Measurements from ENCODE around the gene ADAMTS14.
"Not testable (repeated sequence)": the region's sequence is repeated elsewhere in the genome, so short reads cannot be mapped to it uniquely, and the experiment has no call there.

ADAMTS14 gene

DNA sequence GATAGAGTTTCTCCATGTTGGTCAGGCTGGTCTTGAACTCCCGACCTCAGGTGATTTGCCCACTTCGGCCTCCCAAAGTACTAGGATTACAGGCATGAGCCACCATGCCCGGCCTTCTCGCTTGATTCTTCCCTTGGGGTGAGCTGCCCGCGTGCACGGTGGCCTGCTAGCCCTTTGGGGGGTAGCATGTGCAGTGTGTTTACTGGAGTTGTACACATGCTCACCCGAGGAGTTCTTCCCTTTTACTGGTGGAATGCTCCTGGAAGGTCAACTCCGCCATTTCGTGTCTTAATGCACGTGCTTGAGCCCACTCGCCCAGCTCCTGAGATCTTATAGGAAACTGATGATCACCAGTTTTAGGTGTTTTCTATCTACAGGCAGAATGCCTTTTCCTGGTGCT, 17.0 kb upstream of the ADAMTS14 start:
- no peak for DNase-seq (ENCODE audit: low read depth in 2 of 2)

DNA sequence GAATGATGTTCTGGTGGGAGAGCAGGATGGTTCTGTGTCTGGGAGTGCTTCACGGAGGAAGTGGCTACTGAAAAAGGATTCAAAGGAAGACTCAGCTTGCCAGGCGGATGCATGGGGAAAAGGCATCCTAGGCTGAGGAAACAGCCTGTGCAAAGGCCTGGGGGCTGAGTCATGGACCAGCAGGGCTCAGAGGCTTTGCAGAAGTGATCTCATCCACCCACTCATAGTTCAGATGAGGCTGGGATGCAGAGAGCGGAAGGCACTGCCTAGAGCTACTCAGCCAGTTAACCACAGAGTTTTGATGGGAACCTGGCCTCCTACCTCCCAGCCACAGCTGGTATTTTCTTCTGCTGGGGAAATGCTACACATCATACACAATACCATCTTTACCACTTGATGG, 15.8 kb upstream of the ADAMTS14 start:
- no peak for DNase-seq (ENCODE audit: low read depth in 2 of 2)

DNA sequence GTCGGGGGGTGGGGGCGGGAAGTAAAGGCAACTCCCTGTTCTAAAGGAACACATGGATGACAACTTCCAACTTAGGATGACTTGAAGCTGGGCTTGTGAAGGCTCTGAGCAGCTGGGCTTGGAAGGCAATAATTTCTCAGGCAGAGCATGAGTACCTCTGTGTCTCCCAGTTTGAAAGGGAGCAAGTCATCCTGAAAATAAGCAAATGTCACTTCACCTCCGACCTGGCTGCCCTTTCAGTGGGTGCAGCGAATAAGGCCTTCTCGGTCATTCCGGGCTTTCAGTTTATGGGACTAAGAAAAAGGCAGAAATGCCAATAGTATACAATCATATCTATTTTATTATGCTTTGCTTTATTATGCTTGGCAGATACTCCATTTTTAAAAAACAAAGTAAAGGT, 15.3 kb upstream of the ADAMTS14 start:
- no peak for DNase-seq (ENCODE audit: low read depth in 2 of 2)

DNA sequence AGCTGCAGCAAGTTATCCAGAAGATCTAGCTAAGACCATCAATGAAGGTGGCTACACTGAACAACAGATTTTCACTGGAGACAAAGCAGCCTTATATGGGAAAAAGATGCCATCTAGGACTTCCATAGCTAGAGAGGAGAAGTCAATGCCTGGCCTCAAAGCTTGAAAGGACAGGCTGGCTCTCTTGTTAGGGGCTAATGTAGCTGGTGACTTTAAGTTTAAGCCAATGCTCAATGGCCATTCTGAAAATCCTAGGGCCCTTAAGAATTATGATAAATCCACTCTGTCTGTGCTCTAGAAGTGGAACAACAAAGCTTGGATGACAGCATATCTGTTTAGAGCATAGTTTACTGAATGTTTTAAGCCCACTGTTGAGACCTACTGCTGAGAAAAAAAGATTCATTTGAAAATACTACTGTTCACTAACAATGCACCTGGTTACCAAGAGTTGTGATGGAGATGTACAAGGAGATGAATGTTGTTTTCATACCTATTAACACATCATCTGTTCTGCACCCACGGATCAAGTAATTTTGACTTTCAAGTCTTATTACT, 13.6 kb upstream of the ADAMTS14 start:
- no peak for DNase-seq (ENCODE audit: low read depth in 2 of 2)

DNA sequence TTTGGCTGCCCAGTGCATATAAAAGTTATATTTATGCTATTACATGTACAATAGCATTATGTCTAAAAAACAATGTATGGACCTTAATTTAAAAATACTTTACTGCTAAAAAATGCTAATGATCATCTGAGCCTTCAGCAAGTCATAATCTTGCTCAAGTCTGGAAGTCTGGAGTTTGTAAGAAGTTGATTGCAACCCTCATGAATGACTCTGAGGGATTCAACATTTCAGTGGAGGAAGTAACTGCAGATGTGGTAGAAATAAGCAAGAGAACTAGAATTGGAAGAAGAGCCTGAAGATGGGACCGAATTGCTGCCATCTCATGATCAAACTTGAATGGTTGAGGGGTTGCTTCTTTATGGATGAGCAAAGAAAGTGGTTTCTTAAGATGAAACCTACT, 13.0 kb upstream of the ADAMTS14 start:
- DNase-seq (ENCODE audit: low read depth in 2 of 2), result no peak

DNA sequence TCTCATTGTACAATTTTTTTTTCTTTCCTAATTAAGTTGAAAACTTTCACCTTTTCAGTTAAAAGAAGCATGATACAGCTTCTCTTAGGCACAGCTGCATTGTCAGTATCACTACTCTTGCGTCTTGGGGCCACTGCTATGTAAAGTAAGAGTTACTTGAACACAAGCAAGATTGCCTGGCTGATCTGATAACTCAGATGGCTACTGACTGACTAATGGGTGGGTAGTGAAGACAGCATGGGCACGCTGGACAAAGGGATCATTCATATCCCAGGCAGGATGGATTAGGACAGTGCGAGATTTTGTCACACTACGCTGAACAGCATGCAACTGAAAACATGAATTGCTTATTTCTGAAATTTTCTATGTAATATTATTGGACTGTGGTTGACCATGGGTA, 11.6 kb upstream of the ADAMTS14 start:
- no peak for DNase-seq (ENCODE audit: low read depth in 2 of 2)

DNA sequence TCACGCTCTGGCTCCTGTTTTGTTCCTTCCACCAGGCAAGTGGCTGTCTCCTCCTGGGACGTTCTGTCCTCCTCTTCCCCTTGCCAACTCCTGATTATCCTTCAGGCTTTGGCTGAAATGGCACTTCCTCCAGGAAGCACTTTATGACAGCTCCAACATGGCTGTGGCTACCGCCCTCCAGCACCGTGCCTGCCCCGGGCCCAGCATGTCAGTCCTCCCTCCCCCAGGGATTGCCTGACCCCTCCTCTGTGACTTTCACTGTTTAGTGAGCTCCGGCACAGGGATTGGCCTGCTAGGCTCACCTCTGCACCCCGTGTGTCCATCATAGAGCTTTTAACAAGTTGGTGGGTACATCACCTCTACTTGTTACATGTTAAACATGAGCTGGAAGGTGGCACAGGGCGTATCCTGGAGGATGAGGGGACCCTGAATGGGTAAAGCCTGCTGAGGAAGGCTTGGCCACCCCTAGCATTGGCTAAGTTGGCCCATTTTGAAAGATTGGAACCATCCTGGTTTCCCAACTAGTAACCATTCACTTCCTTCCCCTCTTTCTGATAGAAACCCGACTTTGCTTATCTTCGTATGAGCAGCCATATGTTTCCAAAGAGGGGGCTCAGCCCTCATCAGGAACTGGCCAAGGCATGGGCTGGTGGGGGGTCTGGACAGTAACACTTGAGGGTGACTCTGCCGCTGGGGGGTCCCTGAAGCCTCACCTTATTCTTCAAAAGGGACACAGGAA, 10.5 kb upstream of the ADAMTS14 start:
- no peak for DNase-seq (ENCODE audit: low read depth in 2 of 2)

DNA sequence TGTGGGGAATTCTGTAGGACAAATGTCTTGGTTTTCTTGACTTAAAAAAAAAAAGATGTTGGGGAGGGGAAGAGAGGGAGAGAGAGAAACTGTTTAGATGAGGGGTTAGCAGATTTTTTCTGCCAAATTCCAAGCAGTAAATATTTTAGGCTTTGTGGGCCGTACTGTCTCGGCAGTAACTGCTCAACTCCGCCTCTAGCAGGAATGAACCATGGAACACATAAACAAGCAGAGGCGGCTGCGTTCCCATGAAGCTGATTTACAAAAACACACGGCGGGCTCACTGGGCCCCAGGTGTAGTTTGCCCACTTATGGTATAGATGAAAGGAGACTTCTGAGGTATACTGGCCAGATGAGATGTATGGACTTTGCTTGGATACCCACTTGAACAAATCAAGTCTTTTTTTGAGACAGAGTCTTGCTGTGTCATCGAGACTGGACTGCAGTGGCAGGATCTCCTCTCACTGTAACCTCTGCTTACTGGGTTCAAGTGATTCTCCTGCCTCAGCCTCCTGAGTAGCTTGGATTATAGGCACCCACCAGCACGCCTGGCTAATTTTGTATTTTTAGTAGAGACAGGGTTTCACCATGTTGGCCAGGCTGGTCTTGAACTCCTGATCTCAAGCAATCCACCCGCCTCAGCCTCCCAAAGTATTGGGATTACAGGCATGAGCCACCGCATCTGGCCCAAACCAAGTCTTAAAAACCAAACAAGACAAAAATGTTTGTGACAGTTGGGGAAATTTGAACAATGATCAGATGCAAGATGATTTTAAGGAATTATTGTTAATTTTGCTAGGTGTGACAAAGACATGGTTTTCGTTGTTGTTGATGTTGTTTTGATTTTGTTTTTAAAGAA, 9.7 kb upstream of the ADAMTS14 start:
- no peak for DNase-seq (ENCODE audit: low read depth in 2 of 2)

DNA sequence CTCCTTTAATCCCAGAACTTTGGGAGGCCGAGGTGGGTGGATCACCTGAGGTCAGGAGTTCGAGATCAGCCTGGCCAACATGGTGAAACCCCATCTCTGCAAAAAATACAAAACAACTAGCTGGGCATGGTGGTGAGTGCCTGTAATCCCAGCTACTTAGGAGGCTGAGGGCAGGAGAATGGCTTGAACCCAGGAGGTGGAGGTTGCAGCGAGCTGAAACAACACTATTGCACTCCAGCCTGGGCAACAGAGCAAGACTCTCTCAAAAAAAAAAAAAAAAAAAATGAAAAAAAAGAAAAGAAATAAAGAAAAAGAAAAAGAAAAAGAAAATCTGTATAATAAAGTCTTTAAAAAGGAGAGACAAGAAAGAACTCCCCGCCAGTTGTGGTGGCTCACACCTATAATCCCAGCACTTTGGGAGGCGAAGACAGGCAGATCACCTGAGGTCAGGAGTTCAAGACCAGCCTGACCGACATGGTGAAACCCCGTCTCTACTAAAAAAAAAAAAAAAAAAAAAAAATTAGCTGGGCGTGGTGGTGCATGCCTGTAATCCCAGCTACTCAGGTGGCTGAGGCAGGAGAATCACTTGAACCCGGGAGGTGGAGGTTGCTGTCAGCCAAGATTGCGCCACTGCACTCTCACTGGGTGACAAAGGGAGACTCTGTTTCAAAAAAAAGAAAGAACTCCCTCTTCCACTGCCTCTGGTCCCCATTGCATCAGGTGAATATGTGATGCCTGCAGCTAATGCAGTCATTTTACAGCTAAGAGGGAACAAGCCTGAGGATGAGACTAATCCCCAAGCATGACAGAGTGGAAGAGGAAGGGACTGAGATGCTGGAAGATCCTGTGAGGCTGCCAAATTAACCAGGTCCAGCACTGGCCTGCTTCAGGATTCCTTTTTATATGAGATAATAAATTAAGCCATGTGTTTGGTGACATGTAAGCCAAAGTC, 8.6 kb upstream of the ADAMTS14 start:
- not testable (repeated sequence) for DNase-seq (ENCODE audit: low read depth in 2 of 2)

DNA sequence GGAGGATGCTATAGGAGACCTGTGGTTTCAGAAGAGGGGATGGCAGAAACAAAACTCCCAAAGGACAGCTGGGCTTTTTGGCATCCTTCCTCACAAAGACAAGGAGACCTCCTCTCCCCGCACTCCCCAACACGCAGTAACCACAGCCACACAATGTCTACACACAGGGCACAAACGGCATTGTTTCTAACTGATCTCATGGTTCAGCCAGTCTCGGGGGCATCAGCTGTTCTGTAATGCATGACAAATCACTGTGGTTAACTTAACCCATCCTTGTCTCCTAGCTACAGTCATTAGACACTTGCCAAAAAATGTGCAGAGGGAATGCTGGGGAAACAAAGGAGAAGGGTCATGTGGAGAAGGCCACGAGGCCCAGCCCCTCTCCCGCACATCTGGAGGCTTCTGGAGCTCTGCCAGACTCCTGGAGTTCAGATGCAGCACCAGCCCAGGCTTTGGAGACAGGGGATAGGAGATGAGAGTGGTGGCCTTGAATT, 7.6 kb upstream of the ADAMTS14 start:
- DNase-seq (ENCODE audit: low read depth in 2 of 2), result no peak

DNA sequence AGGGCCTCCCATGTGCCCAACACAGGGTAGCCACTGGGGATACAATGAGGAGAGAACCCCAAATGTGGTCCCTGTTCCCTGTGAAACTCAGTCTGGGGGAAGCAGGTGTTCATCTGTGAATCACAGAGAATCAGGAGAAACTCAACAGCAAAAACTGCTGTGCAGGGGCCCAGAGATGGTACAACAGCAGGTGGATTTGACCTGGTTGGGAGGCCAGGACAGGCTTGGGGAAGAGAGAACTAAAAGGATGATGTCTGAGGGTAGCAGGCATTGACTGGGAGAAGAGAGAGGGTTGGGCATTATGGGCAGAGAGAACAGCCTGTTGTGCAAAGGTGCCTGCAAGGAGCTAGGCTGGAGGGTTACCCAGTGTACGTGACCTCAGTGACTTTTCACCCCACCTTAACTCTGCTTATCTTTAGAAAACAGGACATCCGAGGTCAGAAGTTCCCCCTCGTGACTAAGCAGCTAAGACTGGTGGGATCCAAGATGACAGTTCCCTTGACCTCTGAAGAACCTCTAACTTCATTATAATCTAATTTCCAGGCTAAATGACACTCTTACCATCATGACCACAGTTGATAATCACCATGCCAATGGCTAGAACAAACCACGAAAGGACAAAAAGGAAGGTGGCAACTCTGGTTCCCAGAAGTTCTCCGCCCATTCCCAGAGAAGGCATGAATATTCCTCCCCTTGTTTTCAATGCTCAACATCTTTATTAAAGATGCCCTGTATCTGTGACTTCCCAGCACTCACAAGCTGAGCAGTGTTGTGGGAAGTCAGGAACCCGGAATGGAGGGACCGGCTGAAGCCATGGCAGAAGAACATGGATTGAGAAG, 5.1 kb upstream of the ADAMTS14 start:
- no peak for DNase-seq (ENCODE audit: low read depth in 2 of 2)

DNA sequence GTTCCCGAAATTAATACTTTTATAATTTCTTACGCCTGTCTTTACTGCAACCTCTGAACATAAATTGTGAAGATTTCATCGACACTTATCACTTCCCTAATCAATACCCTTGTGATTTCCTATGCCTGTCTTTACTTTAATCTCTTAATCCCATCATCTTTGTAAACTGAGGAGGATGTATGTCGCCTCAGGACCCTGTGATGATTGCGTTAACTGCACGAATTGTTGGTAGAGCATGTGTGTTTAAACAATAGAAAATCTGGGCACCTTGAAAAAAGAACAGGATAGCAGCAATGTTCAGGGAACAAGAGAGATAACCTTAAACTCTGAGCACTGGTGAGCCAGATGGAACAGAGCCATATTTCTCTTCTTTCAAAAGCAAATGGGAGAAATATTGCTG, 4.5 kb upstream of the ADAMTS14 start:
- not testable (repeated sequence) for DNase-seq (ENCODE audit: low read depth in 2 of 2)

DNA sequence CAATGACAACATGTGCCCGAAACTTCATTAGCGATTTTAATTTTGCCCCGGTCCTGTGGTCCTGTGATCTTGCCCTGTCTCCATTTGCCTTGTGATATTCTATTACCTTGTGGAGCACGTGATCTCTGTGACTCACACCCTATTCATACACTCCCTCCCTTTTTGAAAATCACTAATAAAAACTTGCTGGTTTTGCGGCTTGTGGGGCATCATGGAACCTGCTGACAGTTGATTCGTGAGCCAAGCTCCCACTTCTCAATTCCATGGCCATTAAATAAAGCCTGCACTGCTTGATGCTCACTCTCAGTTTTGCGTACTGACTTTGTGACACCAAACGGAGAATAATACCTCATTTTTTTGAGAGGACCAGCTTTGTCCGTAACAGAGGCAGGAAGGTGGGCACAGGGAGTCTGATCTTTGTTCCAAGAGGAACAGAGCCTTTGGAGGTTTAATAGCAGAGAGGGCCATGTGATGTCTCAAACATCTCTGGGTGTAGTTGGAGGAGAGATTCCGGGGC, 3.8 kb upstream of the ADAMTS14 start:
- no peak for DNase-seq (ENCODE audit: low read depth in 2 of 2)

DNA sequence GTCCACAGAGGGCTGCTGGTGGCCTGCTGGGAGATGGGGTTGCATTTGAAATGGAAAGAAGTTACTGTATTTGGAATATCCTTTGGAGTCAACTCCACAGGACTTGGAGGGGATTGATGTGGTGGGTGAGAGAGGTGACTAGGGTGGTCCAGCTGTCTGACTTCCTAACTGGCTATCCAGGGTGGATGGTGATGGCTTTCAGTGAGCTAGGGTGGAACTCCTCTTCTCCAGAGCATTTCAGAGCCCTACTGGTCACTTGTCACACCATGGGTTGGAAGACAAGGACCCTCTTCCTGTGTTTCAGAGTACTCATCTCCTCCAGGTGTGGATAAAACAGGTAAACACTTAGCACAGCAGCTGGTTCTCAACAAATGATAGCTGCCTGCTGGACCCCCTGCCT, 3.3 kb upstream of the ADAMTS14 start:
- DNase-seq (ENCODE audit: low read depth in 2 of 2), result no peak

DNA sequence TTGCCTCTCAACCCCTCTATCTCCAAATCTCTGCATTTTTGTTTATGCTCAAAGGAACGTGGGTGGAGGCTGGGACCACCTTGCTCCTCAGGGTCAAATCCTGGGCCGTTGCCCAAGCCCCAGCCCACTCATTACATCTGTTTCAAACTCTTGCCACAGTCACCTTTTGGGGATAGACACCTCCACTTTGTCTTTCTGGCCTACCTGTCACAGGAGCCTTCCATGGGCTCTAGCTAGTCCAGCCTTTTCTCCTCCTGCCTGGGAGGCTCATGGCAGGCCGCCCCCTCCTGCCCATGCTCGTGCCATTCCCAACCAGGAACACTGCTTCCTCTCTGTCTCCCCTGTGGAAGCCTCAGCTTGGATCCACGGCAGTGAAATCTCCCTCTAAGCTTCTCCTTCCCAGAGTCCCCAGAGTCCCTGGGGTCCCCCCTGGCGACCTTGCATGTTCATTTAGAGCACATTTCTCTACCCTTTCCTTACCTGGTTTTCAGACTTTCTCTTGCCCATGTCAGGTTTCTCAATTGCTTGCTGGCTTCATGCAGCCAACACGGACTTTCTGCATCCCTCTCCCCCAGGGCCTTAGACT, 2.5 kb upstream of the ADAMTS14 start:
- DNase-seq (ENCODE audit: low read depth in 2 of 2), result no peak

DNA sequence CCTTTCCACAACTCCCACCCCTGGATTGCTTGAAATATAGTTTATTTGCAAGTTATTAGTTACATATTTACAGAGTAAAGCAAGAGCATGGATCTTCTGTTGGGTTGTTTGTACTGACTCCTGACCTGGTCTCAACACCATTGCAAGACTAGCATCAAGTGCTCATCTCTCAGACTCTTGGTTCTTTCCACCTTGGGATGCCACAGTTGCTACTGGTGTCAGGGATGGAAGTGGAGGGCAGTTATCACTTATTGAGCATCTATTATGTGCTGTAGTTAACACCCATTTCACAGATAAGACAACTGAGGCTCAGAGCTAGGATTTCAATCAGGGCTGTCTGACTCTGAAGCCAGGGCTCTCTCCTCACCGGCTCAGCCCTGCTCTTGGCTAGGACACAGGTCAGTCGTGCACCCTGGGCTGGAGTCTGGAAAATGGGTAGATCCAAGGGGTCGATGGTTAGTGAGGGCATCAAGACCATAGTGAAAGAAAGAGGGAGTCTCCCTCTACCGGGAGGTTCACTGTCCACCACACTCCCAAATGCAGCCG, 614 bp upstream of the ADAMTS14 start:
- no peak for DNase-seq (ENCODE audit: low read depth in 2 of 2)

DNA sequence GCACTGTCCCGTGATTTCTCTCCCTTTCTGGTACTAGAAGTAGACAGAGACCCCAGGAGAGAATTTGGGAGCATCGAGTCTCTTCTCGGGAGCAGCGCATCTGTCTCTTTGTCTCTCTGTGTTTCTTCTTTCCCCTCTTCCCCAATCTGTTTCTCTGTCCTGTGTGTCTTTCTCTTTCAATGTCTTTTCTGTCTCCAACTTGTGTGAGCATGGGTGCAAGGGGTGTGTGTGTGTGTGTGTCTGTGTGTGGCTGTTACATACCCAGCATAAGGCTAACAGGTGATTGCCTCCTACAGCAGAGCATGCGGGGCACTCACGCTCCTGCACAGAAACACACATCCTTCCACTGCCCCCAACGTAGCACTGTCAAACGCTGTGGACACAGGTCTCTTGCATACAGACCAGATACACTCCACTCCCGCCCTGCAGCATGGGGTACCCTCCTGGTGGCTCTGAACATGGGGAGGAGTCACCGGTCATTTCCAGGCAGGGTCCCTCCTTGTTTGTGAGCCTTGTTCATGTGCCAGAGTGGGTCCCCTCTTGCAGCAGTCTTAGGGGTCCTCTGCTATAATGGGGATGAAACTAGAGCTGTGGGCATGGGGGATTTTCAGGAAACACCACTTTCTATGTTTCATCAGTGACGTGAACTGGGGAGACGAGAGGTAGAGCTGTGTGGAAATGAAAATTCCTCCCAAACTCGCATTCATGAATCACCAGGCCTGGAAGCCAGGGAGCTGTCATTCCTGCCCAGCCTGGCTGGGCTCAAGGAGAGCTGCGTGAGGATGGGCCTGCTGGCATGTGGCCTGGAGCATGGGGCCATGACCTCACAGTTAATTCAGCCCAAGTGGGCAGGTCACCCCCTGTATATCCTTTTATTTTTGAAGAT, 980 bp downstream of the ADAMTS14 start:
- no peak for DNase-seq (ENCODE audit: low read depth in 2 of 2)

DNA sequence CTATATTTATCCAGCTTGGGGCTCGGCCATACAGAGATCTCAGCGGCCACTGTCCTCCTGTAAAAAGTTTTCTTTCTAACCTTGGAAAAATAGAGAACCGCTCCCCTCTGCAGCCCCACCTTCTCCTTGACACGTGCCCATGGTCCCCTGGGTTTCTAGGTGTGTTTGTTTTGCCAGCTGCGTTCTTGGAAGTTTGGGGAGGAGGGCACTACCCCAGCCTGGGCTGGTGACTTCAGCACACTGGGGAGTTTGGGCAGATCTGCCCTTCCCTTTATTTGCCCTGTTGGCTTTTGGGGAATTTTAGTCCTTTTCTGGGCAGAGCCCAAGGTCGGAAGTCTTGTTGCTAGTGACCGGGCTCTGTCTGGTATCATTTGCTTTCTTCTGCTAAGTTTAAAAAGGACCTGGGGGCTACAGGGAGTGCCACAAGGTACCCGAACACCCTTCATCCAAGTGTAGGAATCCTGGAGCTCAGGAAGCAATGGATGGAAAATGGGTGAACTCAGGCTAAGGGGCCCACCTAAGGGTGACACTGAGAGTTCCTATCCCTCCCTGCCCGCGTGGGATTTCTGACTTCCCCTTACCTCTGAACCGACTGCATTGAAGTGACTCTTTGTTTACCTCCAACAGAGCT, 1.7 kb downstream of the ADAMTS14 start:
- DNase-seq (ENCODE audit: low read depth in 2 of 2), result no peak
